Activated naive CD8-positive, alpha-beta T cell treated with anti-CD3 and anti-CD28 coated beads for 36 hours (primary cell): ENCODE results near the gene ZSWIM8. TPM values are rescaled to one million over a fixed set of nuclear protein-coding genes. Genes with fewer than 3 reads are reported as not detected.
"Not testable (repeated sequence)": the region's sequence is repeated elsewhere in the genome, so short reads cannot be mapped to it uniquely, and the experiment has no call there.

Experiments
- DNase-seq: peaks from one replicate; pipeline ENCODE4 v3.0.0; 2021
- H3K27ac Mint-ChIP-seq: one replicate; pipeline ENCODE4 v1.8.0; 2022; ENCODE audit warnings: mild to moderate bottlenecking, moderate library complexity, mixed read lengths
- H3K27me3 Mint-ChIP-seq: one replicate; pipeline ENCODE4 v1.8.0; 2022; ENCODE audit warnings: mild to moderate bottlenecking, mixed read lengths
- H3K36me3 Mint-ChIP-seq: one replicate; pipeline ENCODE4 v1.8.0; 2021; ENCODE audit warnings: mild to moderate bottlenecking, mixed read lengths
- H3K4me1 Mint-ChIP-seq: one replicate; pipeline ENCODE4 v1.8.0; 2021; ENCODE audit warnings: mixed read lengths
- H3K4me3 Mint-ChIP-seq: one replicate; pipeline ENCODE4 v1.8.0; 2022; ENCODE audit warnings: mild to moderate bottlenecking, moderate library complexity, mixed read lengths
- H3K9me3 Mint-ChIP-seq: one replicate; pipeline ENCODE4 v1.8.0; 2022; ENCODE audit warnings: mixed read lengths
- total RNA-seq, 2 experiments: library from RNA; stranded (reverse); gene quantifications; one replicate each; pipeline ENCODE4 v1.2.3, GENCODE V29; 2021

The ZSWIM8 gene
- total RNA-seq, 2 experiments from 2014 or later: 31.0 to 35.5 TPM

DNA sequence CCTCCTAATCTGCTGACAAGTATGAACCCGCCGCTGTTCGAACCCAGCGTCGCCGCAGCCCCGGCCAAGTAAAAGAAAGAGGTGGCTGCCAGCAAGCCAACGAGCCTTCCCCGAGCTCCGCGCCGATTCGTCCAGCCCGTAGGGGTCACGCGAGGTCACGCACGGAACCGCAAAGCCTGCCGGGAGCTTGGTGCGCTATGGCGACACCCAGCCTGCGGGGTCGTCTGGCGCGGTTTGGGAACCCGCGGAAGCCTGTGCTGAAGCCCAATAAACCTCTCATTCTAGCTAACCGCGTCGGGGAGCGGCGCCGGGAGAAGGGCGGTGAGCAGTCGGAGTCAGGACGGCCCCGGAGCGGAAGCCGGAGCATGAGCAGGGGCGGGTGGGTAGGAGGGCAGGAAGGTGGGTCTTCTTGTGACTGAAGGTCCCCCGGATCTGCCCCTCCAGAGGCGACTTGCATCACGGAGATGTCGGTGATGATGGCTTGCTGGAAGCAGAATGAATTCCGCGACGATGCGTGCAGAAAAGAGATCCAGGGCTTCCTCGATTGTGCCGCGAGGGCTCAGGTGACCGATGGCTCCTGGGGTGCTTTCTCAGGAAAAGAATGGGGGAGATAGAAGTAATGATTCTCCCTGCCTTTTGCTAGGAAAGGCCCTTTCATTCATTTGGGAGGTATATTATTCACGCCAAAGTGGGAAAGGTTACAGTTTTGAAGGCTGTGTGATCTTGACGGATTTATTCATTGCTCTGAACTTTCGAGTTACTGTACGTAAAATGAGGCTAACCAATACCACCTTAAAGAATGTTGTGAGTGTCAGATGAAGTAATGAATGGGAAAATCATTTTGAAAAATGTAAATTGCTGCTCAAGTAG lies 3.3 kb upstream of the ZSWIM8 start, which contains the start of gene CHCHD1:
TSS of gene CHCHD1 (plus strand) at position 170 of the 870 bp plus-strand sequence. CDS start at position 198, 28 bp downstream.
- Mint-ChIP-seq H3K4me3 (peak within 1 kb of the TSS; percentile 98), H3K36me3 (peaks cover 15% of the 10 kb centered on the region), H3K9me3 (no peaks in the 10 kb centered on the region), H3K27me3 (no peaks in the 10 kb centered on the region), H3K27ac (peak within 1 kb of the TSS; percentile 96), H3K4me1 (peaks cover 39% of the 10 kb centered on the region)
- peak; percentile 93 for DNase-seq

DNA sequence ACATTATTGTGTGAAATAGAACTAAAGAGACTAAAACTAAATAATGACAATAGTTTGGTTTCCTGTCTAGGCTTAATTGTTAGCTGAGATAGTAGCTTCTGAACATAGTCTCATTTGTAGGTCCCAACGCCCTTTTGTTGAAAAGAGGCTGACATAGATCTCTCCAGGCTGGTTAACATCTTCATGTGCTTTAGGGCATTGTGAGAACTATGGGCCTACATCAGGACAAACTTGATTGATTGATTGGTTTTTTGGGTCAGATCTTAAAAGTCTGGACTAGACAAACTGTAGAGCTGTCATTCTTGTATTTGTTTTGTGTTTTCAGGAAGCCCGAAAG lies 2.7 kb upstream of the ZSWIM8 start:
- Mint-ChIP-seq H3K36me3 (peaks cover 12% of the 10 kb centered on the region), H3K27ac (peak overlapping the region; percentile 96), H3K4me3 (peak overlapping the region; percentile 98), H3K9me3 (no peaks in the 10 kb centered on the region), H3K4me1 (peaks cover 42% of the 10 kb centered on the region), H3K27me3 (no peaks in the 10 kb centered on the region)
- no peak for DNase-seq

DNA sequence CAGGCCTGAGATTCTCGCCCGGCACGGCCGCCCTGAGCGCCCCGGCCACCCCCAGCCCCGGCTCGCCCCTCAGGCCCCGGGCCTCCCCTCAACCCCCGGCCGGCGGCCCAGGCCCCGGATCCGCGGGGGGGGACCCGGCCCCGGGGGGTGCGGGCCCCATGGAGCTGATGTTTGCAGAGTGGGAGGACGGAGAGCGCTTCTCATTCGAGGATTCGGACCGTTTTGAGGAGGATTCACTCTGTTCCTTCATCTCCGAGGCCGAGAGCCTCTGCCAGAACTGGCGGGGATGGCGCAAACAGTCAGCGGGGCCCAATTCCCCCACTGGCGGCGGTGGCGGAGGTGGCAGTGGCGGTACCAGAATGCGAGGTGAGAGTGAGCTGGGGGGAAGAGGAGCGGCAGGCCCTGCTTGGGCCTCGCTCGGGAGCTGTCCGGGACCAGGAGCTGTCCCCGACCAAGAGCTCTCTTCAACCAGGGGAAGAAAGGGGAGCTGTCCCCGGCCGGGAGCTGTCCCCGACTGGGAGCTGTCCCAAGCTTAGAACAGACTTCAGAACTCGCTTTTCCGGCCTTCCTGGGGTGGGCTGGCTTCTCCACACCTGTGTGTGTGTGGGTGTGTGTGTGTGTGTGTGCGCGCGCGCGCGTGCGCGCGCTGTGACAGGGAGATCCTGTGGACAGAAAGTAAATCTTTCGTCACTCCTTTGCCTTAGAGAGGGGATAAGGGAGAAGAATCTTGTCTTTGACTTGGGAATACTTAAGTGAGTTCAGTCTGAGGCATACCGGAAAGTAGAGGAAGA lies 510 bp downstream of the ZSWIM8 start:
- peaks cover 36% of the 10 kb centered on the region for H3K4me1 Mint-ChIP-seq
- no peaks in the 10 kb centered on the region for H3K9me3 Mint-ChIP-seq
- peaks cover 10% of the 10 kb centered on the region for H3K36me3 Mint-ChIP-seq
- peak overlapping the region; percentile 96 for H3K4me3 Mint-ChIP-seq
- peak overlapping the region; percentile 98 for H3K27ac Mint-ChIP-seq
- peak; percentile 56 for DNase-seq
- H3K27me3 Mint-ChIP-seq: no peaks in the 10 kb centered on the region

DNA sequence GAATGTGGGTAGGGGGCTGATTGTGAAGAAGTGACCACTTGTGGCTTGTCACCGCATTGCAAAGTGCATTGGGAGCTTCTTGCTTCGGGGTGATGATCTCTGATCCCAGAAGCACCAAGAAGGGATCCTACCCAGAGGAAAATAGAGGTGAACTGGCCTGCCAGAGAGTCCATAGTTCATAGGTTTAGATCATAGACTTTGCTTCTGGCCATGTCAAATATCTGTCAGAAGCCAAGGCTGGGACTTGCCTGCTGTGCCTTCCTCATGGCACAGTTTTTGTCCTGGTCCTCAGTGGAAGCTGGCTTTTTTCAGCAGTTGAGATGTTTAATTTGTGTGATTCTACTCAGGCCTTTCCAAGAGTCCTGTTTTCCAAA lies 1.1 kb downstream of the ZSWIM8 start:
- H3K27ac Mint-ChIP-seq: peak overlapping the region; percentile 90
- H3K4me1 Mint-ChIP-seq: peaks cover 35% of the 10 kb centered on the region
- H3K36me3 Mint-ChIP-seq: peaks cover 10% of the 10 kb centered on the region
- H3K9me3 Mint-ChIP-seq: no peaks in the 10 kb centered on the region
- peak overlapping the region; percentile 96 for H3K4me3 Mint-ChIP-seq
- no peak for DNase-seq
- no peaks in the 10 kb centered on the region for H3K27me3 Mint-ChIP-seq

DNA sequence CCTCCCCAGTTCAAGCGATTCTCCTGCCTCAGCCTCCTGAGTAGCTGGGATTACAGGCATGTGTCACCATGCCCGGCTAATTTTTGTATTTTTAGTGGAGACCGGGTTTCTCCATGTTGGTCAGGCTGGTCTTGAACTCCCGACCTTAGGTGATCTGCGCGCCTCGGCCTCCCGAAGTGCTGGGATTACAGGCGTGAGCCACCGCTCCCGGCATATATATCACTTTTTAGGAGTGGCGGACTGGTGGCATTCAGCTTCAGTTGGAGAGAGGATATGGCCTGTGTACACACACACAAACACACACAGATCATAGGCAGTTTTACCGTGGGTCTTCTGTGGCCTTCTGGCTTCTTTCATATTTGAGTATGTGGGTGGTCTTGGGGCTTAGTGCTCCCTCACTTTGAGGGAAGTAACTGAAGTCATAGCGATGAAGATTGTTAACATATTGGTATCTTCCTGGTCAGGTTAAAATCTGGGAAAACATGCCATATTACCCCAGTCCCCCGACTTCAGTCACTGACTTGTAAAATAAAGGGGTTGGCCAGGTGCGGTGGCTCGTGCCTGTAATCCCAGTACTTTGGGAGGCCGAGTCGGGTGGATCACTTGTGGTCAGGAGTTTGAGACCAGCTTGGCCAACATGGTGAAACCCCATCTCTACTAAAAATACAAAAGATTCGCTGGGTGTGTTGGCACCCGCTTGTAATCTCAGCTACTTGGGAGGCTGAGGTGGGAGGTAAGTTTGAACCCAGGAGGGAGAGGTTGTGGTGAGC lies 1.8 kb downstream of the ZSWIM8 start:
- H3K4me1 Mint-ChIP-seq: peaks cover 35% of the 10 kb centered on the region
- H3K27ac Mint-ChIP-seq: not testable (repeated sequence)

DNA sequence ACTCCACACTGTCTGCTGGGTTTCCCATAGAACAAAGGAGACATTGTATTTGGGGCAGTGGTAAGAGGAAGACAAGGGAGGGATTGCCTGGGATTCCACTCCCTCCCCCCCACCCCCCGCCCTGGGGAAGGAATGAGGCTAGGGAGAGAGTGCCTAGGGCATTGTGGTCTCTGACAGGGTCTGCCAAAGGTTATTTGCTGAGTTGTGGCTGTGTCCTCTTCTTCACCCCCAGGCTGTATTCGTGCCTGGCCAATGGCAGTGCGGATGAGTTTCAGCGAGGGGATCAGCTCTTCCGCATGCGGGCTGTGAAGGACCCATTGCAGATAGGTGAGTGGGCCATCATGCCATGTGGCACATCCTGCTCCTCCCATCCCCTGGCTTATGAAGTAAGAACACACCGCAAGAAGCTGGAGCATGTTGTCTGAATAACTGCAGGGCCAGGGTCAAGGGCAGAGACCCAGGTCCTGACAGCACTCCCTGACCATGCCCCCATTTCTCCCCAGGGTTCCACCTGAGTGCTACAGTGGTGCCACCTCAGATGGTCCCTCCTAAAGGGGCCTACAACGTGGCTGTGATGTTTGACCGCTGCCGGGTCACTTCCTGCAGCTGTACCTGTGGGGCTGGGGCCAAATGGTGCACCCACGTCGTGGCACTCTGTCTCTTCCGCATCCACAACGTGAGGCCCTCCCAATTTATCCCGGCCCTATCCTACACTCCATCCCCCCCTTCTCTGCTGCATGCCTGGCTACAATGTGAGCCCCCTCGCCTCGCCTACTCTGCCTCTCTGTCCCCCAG lies 3.7 kb downstream of the ZSWIM8 start:
- no peak for DNase-seq
- peaks cover 8% of the 10 kb centered on the region for H3K36me3 Mint-ChIP-seq
- H3K4me3 Mint-ChIP-seq: no peak overlapping the region
- H3K9me3 Mint-ChIP-seq: no peaks in the 10 kb centered on the region
- H3K27me3 Mint-ChIP-seq: no peaks in the 10 kb centered on the region
- H3K27ac Mint-ChIP-seq: no peak overlapping the region
- H3K4me1 Mint-ChIP-seq: peaks cover 23% of the 10 kb centered on the region

More for the DNA sequence above, 1.8 kb downstream of the ZSWIM8 start:
- peak overlapping the region; percentile 96 for H3K4me3 Mint-ChIP-seq
- DNase-seq, H3K27me3 Mint-ChIP-seq, H3K36me3 Mint-ChIP-seq, H3K9me3 Mint-ChIP-seq: not testable (repeated sequence)

DNA sequence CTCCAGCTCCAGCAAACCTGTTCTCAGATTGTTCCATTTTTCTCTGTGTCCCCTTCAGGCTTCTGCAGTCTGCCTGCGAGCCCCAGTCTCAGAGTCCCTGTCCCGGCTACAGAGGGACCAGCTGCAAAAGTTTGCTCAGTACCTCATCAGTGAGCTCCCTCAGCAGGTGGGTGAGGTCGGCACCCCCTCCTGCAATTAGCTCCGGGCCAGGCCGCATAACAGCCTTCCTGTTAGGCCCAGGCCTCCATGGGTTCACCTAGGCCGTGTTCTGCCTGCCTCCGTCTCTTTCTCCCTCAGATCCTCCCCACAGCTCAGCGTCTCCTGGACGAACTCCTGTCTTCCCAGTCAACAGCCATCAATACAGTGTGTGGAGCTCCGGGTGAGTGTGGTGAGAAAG lies 4.3 kb downstream of the ZSWIM8 start:
- Mint-ChIP-seq H3K27me3 (no peaks in the 10 kb centered on the region), H3K27ac (no peak overlapping the region), H3K9me3 (no peaks in the 10 kb centered on the region), H3K36me3 (peaks cover 8% of the 10 kb centered on the region), H3K4me1 (peaks cover 20% of the 10 kb centered on the region), H3K4me3 (no peak overlapping the region)
- no peak for DNase-seq

DNA sequence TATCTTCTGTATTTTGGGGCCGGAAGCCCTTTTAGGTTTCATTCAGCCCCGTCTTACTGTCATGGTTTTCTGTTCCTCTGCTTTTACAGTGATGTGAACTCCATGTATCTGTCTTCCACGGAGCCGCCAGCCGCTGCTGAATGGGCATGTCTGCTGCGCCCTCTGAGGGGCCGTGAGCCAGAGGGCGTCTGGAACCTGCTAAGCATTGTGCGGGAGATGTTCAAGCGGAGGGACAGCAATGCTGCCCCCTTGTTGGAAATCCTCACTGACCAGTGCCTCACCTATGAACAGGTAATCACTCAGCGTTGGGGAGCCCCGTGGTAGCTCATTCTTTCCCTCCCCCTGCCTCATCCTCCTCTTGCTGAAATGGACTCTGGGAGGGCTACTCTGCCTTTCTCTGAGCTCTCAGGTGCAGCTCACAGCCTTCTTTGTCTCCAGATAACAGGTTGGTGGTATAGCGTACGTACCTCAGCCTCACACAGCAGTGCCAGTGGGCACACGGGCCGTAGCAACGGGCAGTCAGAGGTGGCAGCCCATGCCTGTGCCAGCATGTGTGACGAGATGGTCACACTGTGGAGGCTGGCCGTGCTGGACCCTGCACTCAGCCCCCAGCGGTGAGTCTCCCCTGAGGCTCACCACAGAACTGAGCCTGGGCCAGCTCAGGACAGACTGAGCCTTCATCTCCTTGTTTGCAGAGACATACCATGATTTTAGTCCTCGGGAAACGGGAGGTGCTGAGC lies 5.7 kb downstream of the ZSWIM8 start:
- Mint-ChIP-seq H3K36me3 (peaks cover 6% of the 10 kb centered on the region), H3K4me1 (peaks cover 17% of the 10 kb centered on the region), H3K4me3 (no peak overlapping the region)

DNA sequence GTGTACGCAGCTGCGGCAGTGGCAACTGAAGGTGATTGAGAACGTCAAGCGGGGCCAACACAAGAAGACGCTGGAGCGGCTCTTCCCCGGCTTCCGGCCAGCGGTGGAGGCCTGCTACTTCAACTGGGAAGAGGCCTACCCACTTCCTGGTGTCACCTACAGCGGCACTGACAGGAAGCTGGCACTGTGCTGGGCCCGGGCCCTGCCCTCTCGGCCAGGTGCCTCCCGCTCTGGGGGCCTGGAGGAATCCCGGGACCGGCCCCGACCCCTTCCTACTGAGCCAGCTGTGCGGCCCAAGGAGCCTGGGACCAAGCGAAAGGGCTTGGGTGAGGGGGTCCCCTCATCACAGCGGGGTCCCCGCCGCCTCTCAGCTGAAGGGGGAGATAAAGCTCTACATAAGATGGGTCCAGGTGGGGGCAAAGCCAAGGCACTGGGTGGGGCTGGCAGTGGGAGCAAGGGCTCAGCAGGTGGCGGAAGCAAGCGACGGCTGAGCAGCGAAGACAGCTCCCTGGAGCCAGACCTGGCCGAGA lies 6.5 kb downstream of the ZSWIM8 start:
- Mint-ChIP-seq H3K9me3 (no peaks in the 10 kb centered on the region), H3K36me3 (peaks cover 4% of the 10 kb centered on the region), H3K4me1 (peaks cover 9% of the 10 kb centered on the region), H3K4me3 (no peak overlapping the region), H3K27ac (no peak overlapping the region), H3K27me3 (no peaks in the 10 kb centered on the region)
- DNase-seq: no peak

More for the DNA sequence above, 5.7 kb downstream of the ZSWIM8 start:
- H3K9me3 Mint-ChIP-seq: no peaks in the 10 kb centered on the region
- DNase-seq: no peak
- H3K27ac Mint-ChIP-seq: no peak overlapping the region
- H3K27me3 Mint-ChIP-seq: no peaks in the 10 kb centered on the region

DNA sequence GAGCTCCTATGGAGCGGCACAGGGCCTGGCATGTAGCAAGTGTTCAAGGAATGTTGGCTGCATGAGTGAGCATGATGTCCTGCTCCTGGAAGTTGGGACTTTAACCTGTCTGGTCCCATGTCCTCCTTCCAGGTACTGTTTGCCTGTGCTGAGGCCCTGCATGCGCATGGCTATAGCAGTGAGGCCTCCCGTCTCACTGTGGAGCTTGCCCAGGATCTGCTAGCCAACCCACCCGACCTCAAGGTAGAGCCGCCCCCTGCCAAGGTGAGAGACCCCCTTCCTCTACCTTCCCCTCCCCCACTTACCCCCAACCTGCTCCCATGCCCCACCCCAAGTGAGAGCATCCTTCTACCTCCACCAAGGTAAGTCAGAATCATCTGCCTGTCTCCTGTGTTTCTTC lies 8.1 kb downstream of the ZSWIM8 start:
- Mint-ChIP-seq H3K27ac (no peak overlapping the region), H3K9me3 (no peaks in the 10 kb centered on the region), H3K27me3 (no peaks in the 10 kb centered on the region), H3K4me1 (no peaks in the 10 kb centered on the region), H3K36me3 (peaks cover 4% of the 10 kb centered on the region), H3K4me3 (no peak overlapping the region)
- DNase-seq: no peak

DNA sequence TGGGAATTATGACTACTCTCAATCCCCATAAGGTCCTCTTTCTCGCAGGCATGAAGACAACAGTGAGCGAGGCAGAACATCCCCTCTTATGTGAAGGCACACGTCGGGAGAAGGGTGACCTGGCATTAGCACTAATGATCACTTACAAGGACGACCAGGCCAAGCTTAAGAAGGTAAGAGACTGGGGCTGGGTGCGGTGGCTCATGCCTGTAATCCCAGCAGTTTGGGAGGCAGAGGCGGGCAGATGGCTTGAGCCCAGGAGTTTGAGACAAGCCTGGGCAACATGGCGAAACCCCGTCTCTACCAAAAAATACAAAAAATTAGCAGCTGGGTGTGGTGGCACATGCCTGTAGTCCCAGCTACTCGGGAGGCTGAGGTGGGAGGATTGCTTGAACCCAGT lies 10.1 kb downstream of the ZSWIM8 start:
- not testable (repeated sequence) for H3K27ac Mint-ChIP-seq, H3K36me3 Mint-ChIP-seq, H3K9me3 Mint-ChIP-seq, H3K4me1 Mint-ChIP-seq, DNase-seq, H3K27me3 Mint-ChIP-seq, H3K4me3 Mint-ChIP-seq

DNA sequence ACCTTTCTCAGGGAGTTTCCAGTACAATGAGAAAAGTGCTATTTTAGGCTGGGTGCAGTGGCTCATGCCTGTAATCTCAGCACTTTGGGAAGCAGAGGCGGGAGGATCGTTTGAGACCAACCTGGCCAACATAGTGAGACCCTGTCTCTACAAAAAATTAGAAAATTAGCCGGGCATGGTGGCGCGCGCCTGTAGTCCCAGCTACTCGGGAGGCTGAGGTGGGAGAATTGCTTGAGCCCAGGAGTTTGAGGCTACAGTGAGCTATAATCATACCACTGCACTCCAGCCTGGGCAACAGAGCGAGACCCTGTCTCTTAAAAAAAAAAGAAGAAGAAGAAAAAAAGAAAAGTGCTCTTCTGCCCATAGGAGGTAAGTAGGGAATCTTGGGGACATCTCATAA lies 10.6 kb downstream of the ZSWIM8 start:
- H3K27ac Mint-ChIP-seq, H3K27me3 Mint-ChIP-seq, H3K4me3 Mint-ChIP-seq, DNase-seq, H3K4me1 Mint-ChIP-seq, H3K9me3 Mint-ChIP-seq, H3K36me3 Mint-ChIP-seq: not testable (repeated sequence)

DNA sequence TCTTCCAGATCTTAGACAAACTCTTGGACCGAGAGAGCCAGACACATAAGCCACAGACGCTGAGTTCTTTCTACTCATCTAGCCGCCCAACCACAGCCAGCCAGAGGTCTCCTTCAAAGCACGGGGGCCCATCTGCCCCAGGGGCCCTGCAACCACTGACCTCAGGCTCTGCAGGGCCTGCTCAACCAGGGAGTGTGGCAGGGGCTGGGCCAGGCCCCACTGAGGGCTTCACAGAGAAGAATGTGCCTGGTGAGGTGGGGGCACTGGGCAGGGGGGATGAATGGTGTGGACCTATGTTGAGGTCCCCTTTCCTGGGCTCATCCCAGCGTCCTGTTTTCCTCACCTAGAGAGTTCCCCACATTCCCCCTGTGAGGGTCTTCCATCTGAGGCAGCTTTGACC lies 11.4 kb downstream of the ZSWIM8 start:
- H3K27me3 Mint-ChIP-seq: no peaks in the 10 kb centered on the region

More for the DNA sequence above, 11.4 kb downstream of the ZSWIM8 start:
- Mint-ChIP-seq H3K9me3 (no peaks in the 10 kb centered on the region), H3K27ac (no peak overlapping the region), H3K4me1 (no peaks in the 10 kb centered on the region), H3K4me3 (no peak overlapping the region), H3K36me3 (peaks cover 2% of the 10 kb centered on the region)
- no peak for DNase-seq
